Stomach (tissue), 9 donors: ENCODE results near the gene ARHGAP25. TPM values are rescaled to one million over a fixed set of nuclear protein-coding genes. Genes with fewer than 3 reads are reported as not detected.

ENCODE experiments used
- DNase-seq, 2 donors: peaks; one replicate each; pipeline versions ENCODE4 v3.0.0 to v3.0.0-alpha.2; 2013 to 2019
- H3K27ac ChIP-seq, 5 donors: fragments of 200-600 bp in 4 of 5; sonication (generic) in 4 of 5; one replicate each; pipeline ENCODE4 v1.5.1; 2013 to 2019; ENCODE audit warnings: mild to moderate bottlenecking in 1 of 5, moderate library complexity in 1 of 5
- H3K27me3 ChIP-seq, 3 donors: fragments of 200-600 bp; sonication (generic); one replicate each; pipeline ENCODE4 v1.5.1; 2017 to 2019; ENCODE audit warnings: mixed run types in 1 of 3
- H3K36me3 ChIP-seq, 4 donors: fragments of 200-600 bp; sonication (generic); 1 replicate in 3 of 4; 2 replicates in 1 of 4; pipeline ENCODE4 v1.5.1; 2016 to 2019
- H3K4me1 ChIP-seq, 4 donors: fragments of 200-600 bp; sonication (generic); one replicate each; pipeline ENCODE4 v1.5.1; 2016 to 2019
- H3K4me3 ChIP-seq, 4 donors: fragments of 200-600 bp; sonication (generic) in 3 of 4; one replicate each; pipeline ENCODE4 v1.5.1; 2016 to 2019; ENCODE audit warnings: mild to moderate bottlenecking in 1 of 4
- H3K9me3 ChIP-seq, 4 donors: fragments of 200-600 bp; sonication (generic); one replicate each; pipeline ENCODE4 v1.5.1; 2016 to 2019
- CTCF ChIP-seq, 7 experiments: fragments of 450-650 bp in 4 of 7; fragments of 200-600 bp in 3 of 7; sonication (generic) in 3 of 7; IDR thresholded peaks; one replicate each; pipeline ENCODE4 v1.5.1; 2016 to 2019; ENCODE audit warnings: antibody characterized with exemption in 7 of 7, control low read depth in 2 of 7, mild to moderate bottlenecking in 1 of 7
- EP300 ChIP-seq: sonication (generic); formaldehyde crosslinking; IDR thresholded peaks from one replicate; pipeline ENCODE4 v1.6.1; 2017; ENCODE audit warnings: antibody characterized with exemption
- POLR2A ChIP-seq, 4 donors: fragments of 450-650 bp; IDR thresholded peaks; one replicate each; pipeline ENCODE4 v1.6.1; 2016; ENCODE audit warnings: antibody characterized with exemption in 4 of 4, control low read depth in 2 of 4, mild to moderate bottlenecking in 1 of 4, moderate library complexity in 1 of 4
- POLR2AphosphoS5 ChIP-seq, 3 donors: sonication (generic); formaldehyde crosslinking; IDR thresholded peaks; one replicate each; pipeline ENCODE4 v1.6.1; 2016; ENCODE audit warnings: antibody characterized with exemption in 3 of 3
- WGBS, 5 donors: extraction: QIAGEN DNeasy Blood & Tissue Kit in 3 of 5; methylation state at CpG; one replicate each; pipeline versions ENCODE4 v1.1.5 to v1.1.7; 2013 to 2018; 5-methylcytosine and 5-hydroxymethylcytosine counted together
- intact Hi-C: fragments of 100-400 bp; cut with DNase I; formaldehyde crosslinking; loops from one replicate; pipeline ENCODE4 v1.15.1; 2023; ENCODE audit warnings: low total_unique reads
- polyA plus RNA-seq, 3 donors: library from polyadenylated mRNA; stranded (reverse); fragments of 200-250 nt; gene quantifications; one replicate each; pipeline ENCODE4 v1.2.3, GENCODE V29; 2013
- total RNA-seq, 5 donors: library from RNA; depleted of rRNA; stranded (reverse); fragments of >200 nt; gene quantifications; one replicate each; pipeline versions ENCODE4 v1.1.0 to v1.2.3, GENCODE V29; 2014 to 2016
- donor health status: healthy with polysubstance abuse.
- donor health status: Bipolar disorder and iron deficiency.
- donor health status: healthy.

ARHGAP25 gene
- total and polyA plus RNA-seq, 8 donors, result 0.29 to 17.1 (median 4.0) TPM; not detected in 1

GRCh38 chr2:68862889-68863288 lies 128.3 kb downstream of the ARHGAP25 start:
- Histone ChIP-seq H3K27me3 (no peaks in the 10 kb centered on the region), H3K27ac (no peak overlapping the region), H3K4me3 (no peak overlapping the region), H3K9me3 (no peaks in the 10 kb centered on the region), H3K4me1 (peaks cover 0 to 19% (median 9%) of the 10 kb centered on the region in 4 donors), H3K36me3 (no peaks in the 10 kb centered on the region)
- TF ChIP-seq CTCF (IDR thresholded peaks at IDR 0.05), result no peak
- no peak for TF ChIP-seq POLR2A (IDR thresholded peaks at IDR 0.05)
- no peak for TF ChIP-seq POLR2AphosphoS5 (IDR thresholded peaks at IDR 0.05)
- TF ChIP-seq EP300, result no peak
- DNase-seq, result no peak
- 68 to 79% (median 78%) methylated on average over 7 of the region's 7 CpGs for WGBS, 5 donors
- intact Hi-C loops, result no loop called here

- H3K4me3 ChIP-seq, result no peak overlapping the region
- no peaks in the 10 kb centered on the region for H3K36me3 ChIP-seq
- no peaks in the 10 kb centered on the region for H3K9me3 ChIP-seq
- no peak overlapping the region for H3K27ac ChIP-seq
- H3K27me3 ChIP-seq, result no peaks in the 10 kb centered on the region
- no peak for TF ChIP-seq EP300
- TF ChIP-seq POLR2AphosphoS5 (IDR thresholded peaks at IDR 0.05), result no peak
- TF ChIP-seq CTCF (IDR thresholded peaks at IDR 0.05), result no peak
- TF ChIP-seq POLR2A (IDR thresholded peaks at IDR 0.05), result no peak
- 75 to 88% (median 82%) methylated on average over 2 of the region's 2 CpGs for WGBS, 5 donors
- intact Hi-C loops, result no loop called here
- peaks cover 0 to 13% (median under 1%) of the 10 kb centered on the region in 4 donors for H3K4me1 ChIP-seq
- DNase-seq, result no peak
Measured at GRCh38 chr2:68863996-68864395, 129.4 kb downstream of the ARHGAP25 start.

GRCh38 chr2:68865108-68865507 lies 130.5 kb downstream of the ARHGAP25 start:
- no peaks in the 10 kb centered on the region for H3K36me3 ChIP-seq
- H3K4me1 ChIP-seq, result peaks cover 0 to 5% (median 0%) of the 10 kb centered on the region in 4 donors
- H3K27me3 ChIP-seq, result no peaks in the 10 kb centered on the region
- DNase-seq, result no peak
- no peak overlapping the region for H3K27ac ChIP-seq
- no peak for TF ChIP-seq POLR2AphosphoS5 (IDR thresholded peaks at IDR 0.05)
- TF ChIP-seq POLR2A (IDR thresholded peaks at IDR 0.05), result no peak
- no peak for TF ChIP-seq CTCF (IDR thresholded peaks at IDR 0.05)
- no peak for TF ChIP-seq EP300
- no peaks in the 10 kb centered on the region for H3K9me3 ChIP-seq
- no peak overlapping the region for H3K4me3 ChIP-seq
- intact Hi-C loops, result no loop called here

GRCh38 chr2:68870215-68870614 lies 135.6 kb downstream of the ARHGAP25 start:
- no peaks in the 10 kb centered on the region for H3K27me3 ChIP-seq
- TF ChIP-seq POLR2AphosphoS5 (IDR thresholded peaks at IDR 0.05) (no peak), CTCF (IDR thresholded peaks at IDR 0.05) (no peak), POLR2A (IDR thresholded peaks at IDR 0.05) (no peak), EP300 (no peak)
- 58 to 74% (median 62%) methylated on average over 2 of the region's 2 CpGs for WGBS, 5 donors
- no peak overlapping the region for H3K4me3 ChIP-seq
- H3K9me3 ChIP-seq, result no peaks in the 10 kb centered on the region
- intact Hi-C loops, result no loop called here
- H3K27ac ChIP-seq, result no peak overlapping the region
- H3K36me3 ChIP-seq, result no peaks in the 10 kb centered on the region
- no peaks in the 10 kb centered on the region for H3K4me1 ChIP-seq
- DNase-seq, result no peak
